Naive thymus-derived CD8-positive, alpha-beta T cell (primary cell): ENCODE results near the gene PUSL1. TPM values are rescaled to one million over a fixed set of nuclear protein-coding genes. Genes with fewer than 3 reads are reported as not detected.

Experiments used
- ATAC-seq, 2 donors: fragments of 150-1000 bp; cut with Tn5 transposase in 1 of 2; sonication (Bioruptor Pico), chemical (Tn5 transposase) in 1 of 2; 1 replicate in 1 of 2; 2 replicates in 1 of 2; pipeline ENCODE4 v1.10.0; 2021; ENCODE audit warnings: mild to moderate bottlenecking in 2 of 2, moderate library complexity in 2 of 2
- POLR2A ChIA-PET: fragments of 350-600 bp; sonication (Branson Sonifier 250); formaldehyde crosslinking; loops from one replicate; lab custom pipeline; 2021; ENCODE audit warnings: antibody characterized with exemption; lab: Charles Lee
- DNase-seq, 10 donors: peaks; one replicate each; pipeline versions ENCODE4 v3.0.0 to v3.0.0-alpha.2; 2020 to 2022
- H3K27ac Mint-ChIP-seq, 10 donors: one replicate each; pipeline ENCODE4 v1.8.0; 2020 to 2022; ENCODE audit warnings: mild to moderate bottlenecking in 10 of 10, mixed read lengths in 10 of 10, moderate library complexity in 4 of 10, inconsistent platforms in 1 of 10
- H3K27me3 Mint-ChIP-seq, 5 donors: one replicate each; pipeline ENCODE4 v1.8.0; 2021 to 2022; ENCODE audit warnings: mixed read lengths in 5 of 5
- H3K36me3 Mint-ChIP-seq, 3 donors: one replicate each; pipeline ENCODE4 v1.8.0; 2020 to 2022; ENCODE audit warnings: mixed read lengths in 3 of 3, mild to moderate bottlenecking in 2 of 3, inconsistent platforms in 1 of 3
- H3K4me1 Mint-ChIP-seq, 4 donors: one replicate each; pipeline ENCODE4 v1.8.0; 2021 to 2022; ENCODE audit warnings: mixed read lengths in 4 of 4
- H3K4me3 Mint-ChIP-seq, 10 donors: one replicate each; pipeline ENCODE4 v1.8.0; 2020 to 2022; ENCODE audit warnings: mild to moderate bottlenecking in 10 of 10, mixed read lengths in 10 of 10, moderate library complexity in 6 of 10, inconsistent platforms in 1 of 10
- H3K9me3 Mint-ChIP-seq, 9 donors: one replicate each; pipeline ENCODE4 v1.8.0; 2020 to 2022; ENCODE audit warnings: mixed read lengths in 9 of 9, mild to moderate bottlenecking in 3 of 9, inconsistent platforms in 1 of 9, moderate library complexity in 1 of 9
- polyA plus RNA-seq, 3 donors: library from polyadenylated mRNA; unstranded; fragments of 300-500 nt; fragmentation: Illumina TruSeq; gene quantifications; one replicate each; pipeline ENCODE4 v1.2.3, GENCODE V29; 2021
- total RNA-seq, 8 experiments: library from RNA in 2 of 8; stranded (reverse) in 2 of 8; gene quantifications; one replicate each; pipeline ENCODE4 v1.2.3 and lab custom pipeline; 2021 to 2026

PUSL1 gene
- total and polyA plus RNA-seq, 5 experiments from 2014 or later, result 14.5 to 23.4 (median 18.2) TPM

DNA sequence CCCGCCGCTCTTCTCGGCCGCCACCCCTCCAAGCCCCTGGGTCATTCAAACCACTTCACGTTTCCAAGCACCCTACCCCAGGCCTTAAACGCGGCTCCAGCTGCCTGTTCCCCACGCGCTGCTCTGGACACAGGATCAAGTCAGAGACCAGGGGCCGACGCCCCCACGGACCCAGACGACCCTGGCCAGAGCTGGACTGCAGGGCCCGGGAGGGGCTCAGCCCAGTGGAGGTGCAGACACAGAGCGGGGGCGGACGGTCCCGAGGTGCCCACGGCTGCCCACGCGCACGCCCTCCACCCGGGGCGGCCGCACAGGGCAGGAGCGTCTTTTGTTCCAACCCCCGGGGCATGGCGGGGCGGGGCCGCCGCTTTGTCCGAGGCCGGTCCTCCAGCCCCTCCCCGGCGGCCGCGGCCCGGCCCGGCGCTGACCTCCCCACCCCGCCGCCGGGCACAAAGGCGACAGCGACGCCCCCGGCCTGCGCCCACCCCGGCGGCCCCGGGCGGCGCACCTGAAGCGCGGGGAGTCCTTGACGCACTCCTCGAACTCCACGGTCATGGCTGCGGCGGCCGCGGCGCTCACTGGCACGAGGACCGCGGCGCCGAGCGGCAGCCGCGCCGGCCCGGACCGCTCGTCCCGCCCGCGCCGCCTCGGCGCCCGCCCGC is 1.0 kb upstream of the PUSL1 start:
- Mint-ChIP-seq H3K9me3 (no peaks in the 10 kb centered on the region), H3K36me3 (peaks cover 0 to 3% (median 0%) of the 10 kb centered on the region in 3 donors), H3K27me3 (no peaks in the 10 kb centered on the region), H3K4me3 (peak overlapping the region; percentile 82 to 90 (median 88)), H3K27ac (peak overlapping the region in 9 of 10 donors; percentile 57 to 97 (median 84)), H3K4me1 (peaks cover 6 to 26% (median 22%) of the 10 kb centered on the region in 4 donors)
- POLR2A ChIA-PET, result interaction anchor here (1.0 to 1.1 kb wide), 2 partner anchors 66 to 132 kb away, joined by 3 to 4 read pairs; no protein-coding TSS in a partner anchor
- DNase-seq (peak in 1 of 10 donors; percentile 12), ATAC-seq (peak in 1 of 2 donors; percentile 2)

DNA sequence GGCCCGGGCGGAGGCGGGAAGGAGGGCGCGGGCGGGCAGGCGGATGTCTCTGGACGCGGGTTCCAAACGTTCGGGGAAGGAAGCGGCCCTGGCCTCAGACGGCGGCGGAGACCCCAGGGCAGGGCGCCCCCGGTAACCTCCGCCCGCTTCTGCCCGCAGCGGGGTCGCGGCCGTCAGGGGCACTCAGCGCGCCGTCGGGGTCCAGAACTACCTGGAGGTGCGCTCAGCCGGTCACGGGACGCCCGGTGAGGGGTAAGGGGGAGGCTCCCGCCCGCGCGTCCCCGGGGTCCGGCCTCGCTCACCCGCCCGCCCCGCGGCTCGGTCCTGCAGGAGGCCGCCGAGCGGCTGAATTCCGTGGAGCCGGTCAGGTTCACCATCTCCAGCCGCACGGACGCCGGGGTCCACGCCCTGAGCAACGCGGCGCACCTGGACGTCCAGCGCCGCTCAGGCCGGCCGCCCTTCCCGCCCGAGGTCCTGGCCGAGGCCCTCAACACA is 406 bp downstream of the PUSL1 start:
- no peaks in the 10 kb centered on the region for H3K27me3 Mint-ChIP-seq
- ATAC-seq (no peak), DNase-seq (no peak)
- peaks cover 0 to 11% (median 1%) of the 10 kb centered on the region in 3 donors for H3K36me3 Mint-ChIP-seq
- no peaks in the 10 kb centered on the region for H3K9me3 Mint-ChIP-seq
- POLR2A ChIA-PET, result interaction anchor here (0.9 to 2.1 kb wide), 3 partner anchors 17 to 63 kb away, joined by 3 to 6 read pairs (median 3); no protein-coding TSS in a partner anchor
- H3K27ac Mint-ChIP-seq, result peak overlapping the region in 8 of 10 donors; percentile 40 to 93 (median 90)
- H3K4me1 Mint-ChIP-seq, result peaks cover 8 to 27% (median 22%) of the 10 kb centered on the region in 4 donors
- peak overlapping the region; percentile 78 to 93 (median 82) for H3K4me3 Mint-ChIP-seq

DNA sequence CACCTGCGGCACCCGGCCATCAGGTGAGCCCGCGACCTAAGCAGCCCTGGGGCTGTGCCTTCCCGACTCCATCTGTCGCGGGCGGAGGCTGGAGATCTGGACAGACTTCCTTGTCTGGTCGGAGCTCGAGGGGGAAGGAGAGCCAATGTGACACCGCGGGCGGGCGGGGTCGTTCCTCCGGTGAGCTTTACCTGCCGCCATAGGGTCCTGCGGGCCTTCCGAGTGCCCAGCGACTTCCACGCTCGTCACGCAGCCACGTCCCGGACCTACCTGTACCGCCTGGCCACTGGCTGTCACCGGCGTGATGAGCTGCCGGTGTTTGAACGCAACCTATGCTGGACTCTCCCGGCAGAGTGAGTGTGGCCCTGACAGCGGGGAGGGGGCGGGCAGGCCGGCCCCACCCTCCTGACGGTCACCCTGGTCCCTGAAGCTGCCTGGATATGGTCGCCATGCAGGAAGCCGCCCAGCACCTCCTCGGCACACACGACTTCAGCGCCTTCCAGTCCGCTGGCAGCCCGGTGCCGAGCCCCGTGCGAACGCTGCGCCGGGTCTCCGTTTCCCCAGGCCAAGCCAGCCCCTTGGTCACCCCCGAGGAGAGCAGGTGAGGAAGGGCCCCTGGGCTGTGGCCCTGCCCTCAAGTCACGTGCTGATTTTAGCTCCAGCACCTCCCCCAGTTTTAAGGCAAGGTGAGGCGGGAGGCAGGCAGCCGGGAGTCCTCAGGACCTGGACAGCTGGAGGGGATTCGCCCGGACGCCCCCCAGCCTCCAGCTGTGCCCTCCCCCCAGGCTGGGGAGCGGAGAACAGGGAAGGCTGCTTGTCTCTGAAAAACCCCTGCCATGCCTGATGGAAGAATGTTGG is 1.1 kb downstream of the PUSL1 start:
- Mint-ChIP-seq H3K27ac (peak overlapping the region in 7 of 10 donors; percentile 24 to 86 (median 65)), H3K4me3 (peak overlapping the region; percentile 56 to 79 (median 70)), H3K36me3 (peaks cover 0 to 11% (median 1%) of the 10 kb centered on the region in 3 donors), H3K4me1 (peaks cover 8 to 26% (median 22%) of the 10 kb centered on the region in 4 donors), H3K27me3 (no peaks in the 10 kb centered on the region), H3K9me3 (no peaks in the 10 kb centered on the region)
- POLR2A ChIA-PET, result interaction anchor here (0.9 to 2.1 kb wide), 3 partner anchors 16 to 63 kb away, joined by 3 to 6 read pairs (median 3); no protein-coding TSS in a partner anchor
- ATAC-seq (no peak), DNase-seq (no peak)

DNA sequence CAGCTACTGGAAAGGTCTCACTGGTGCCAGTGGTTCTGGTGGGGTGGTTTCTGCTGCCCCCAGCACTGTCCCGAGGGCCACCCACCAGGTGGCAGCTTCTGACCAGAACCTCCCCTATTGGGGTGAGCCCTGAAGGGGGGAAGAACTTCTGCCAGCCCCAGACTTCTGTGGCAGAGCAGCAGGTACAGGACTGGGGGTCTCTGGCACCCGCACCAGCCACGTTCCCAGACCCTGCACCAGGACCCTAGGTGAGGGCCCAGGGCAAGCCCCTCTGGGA is 1.6 kb downstream of the PUSL1 start:
- peaks cover 6 to 26% (median 21%) of the 10 kb centered on the region in 4 donors for H3K4me1 Mint-ChIP-seq
- ATAC-seq (no peak), DNase-seq (no peak)
- H3K9me3 Mint-ChIP-seq, result no peaks in the 10 kb centered on the region
- peak overlapping the region in 3 of 10 donors; percentile 38 to 53 (median 40) for H3K27ac Mint-ChIP-seq
- peak overlapping the region in 9 of 10 donors; percentile 10 to 79 (median 58) for H3K4me3 Mint-ChIP-seq
- POLR2A ChIA-PET, result interaction anchor here (0.9 to 2.1 kb wide), 3 partner anchors 16 to 62 kb away, joined by 3 to 6 read pairs (median 3); no protein-coding TSS in a partner anchor
- peaks cover 0 to 14% (median 1%) of the 10 kb centered on the region in 3 donors for H3K36me3 Mint-ChIP-seq
- H3K27me3 Mint-ChIP-seq, result no peaks in the 10 kb centered on the region

DNA sequence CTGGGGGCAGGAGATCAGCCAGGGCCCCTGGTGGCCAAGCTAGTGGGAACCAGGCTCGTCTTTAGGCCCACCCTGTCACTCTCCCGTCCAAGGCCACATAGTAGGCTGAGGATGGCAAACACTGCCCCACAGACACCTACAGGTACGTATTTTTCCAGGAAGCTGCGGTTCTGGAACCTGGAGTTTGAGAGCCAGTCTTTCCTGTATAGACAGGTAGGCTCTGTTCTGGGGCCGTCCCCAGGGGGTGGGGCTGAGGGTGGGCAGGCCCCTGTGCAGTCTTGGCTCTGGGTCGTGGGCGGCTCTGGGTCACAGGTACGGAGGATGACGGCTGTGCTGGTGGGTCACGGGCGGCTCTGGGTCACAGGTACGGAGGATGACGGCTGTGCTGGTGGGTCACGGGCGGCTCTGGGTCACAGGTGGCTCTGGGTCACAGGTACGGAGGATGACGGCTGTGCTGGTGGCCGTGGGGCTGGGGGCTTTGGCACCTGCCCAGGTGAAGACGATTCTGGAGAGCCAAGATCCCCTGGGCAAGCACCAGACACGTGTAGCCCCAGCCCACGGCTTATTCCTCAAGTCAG is 2.2 kb downstream of the PUSL1 start:
- POLR2A ChIA-PET, result interaction anchor here (0.9 to 2.6 kb wide), 3 partner anchors 15 to 89 kb away, joined by 3 to 7 read pairs (median 6); partner anchors contain the start of gene CCNL2
- peak overlapping the region in 6 of 10 donors; percentile 13 to 85 (median 63) for H3K27ac Mint-ChIP-seq

DNA sequence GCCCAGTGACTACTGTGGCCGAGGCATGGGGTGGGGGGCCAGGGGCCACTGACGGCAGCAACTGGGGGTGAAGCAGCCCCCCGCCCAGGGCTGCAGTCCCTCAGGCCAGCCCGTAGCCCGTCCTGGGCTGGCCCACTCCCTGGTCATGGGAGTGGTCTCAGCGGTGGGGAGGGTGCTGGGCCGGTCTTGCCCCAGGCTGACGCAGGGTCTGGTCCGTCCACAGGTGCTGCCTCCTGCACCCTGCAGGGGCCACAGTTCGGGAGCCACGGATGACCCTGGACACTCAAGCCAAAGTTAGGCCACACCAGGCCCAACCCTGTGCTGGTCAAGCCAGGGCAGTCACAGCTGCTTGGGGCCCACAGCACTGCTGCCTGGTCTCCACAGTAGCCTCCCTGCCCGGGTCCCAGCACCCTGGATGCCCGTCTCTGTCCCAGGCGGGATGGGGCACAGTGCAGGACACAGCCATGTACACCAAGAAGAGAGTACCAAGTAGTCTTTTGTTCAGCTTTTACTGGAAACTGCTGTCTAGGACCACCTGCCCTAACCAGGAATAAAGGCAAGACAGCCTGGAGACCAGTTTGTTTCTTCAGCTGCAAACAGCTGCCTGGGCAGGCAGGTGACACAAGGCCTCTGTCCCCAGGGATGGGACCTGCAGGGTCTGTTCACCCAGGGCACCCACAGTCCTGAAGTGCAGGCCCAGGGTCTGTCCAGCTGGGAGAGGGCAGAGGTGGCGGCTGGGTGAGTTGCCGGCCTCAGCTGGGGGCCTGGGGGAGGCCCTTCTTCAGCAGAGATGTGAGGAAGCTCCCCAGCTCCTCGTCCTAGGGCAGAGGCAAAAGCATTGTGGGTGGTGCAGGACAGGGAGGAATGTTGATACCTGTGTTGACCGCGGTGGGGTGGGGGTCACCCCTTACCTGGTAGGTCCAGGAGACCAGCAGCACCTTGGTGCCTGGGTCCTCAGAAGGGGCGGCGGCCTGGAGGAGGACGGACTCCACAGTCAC is 3.0 kb downstream of the PUSL1 start:
- Mint-ChIP-seq H3K4me1 (peaks cover 2 to 14% (median 7%) of the 10 kb centered on the region in 4 donors), H3K27ac (no peak overlapping the region)
- no peak for ATAC-seq

More for the DNA sequence above, 2.2 kb downstream of the PUSL1 start:
- Mint-ChIP-seq H3K4me3 (peak overlapping the region in 7 of 10 donors; percentile 27 to 79 (median 57)), H3K4me1 (peaks cover 6 to 22% (median 15%) of the 10 kb centered on the region in 4 donors), H3K36me3 (peaks cover 0 to 15% (median 1%) of the 10 kb centered on the region in 3 donors), H3K27me3 (no peaks in the 10 kb centered on the region), H3K9me3 (no peaks in the 10 kb centered on the region)
- ATAC-seq, result no peak
- DNase-seq, result no peak

DNA sequence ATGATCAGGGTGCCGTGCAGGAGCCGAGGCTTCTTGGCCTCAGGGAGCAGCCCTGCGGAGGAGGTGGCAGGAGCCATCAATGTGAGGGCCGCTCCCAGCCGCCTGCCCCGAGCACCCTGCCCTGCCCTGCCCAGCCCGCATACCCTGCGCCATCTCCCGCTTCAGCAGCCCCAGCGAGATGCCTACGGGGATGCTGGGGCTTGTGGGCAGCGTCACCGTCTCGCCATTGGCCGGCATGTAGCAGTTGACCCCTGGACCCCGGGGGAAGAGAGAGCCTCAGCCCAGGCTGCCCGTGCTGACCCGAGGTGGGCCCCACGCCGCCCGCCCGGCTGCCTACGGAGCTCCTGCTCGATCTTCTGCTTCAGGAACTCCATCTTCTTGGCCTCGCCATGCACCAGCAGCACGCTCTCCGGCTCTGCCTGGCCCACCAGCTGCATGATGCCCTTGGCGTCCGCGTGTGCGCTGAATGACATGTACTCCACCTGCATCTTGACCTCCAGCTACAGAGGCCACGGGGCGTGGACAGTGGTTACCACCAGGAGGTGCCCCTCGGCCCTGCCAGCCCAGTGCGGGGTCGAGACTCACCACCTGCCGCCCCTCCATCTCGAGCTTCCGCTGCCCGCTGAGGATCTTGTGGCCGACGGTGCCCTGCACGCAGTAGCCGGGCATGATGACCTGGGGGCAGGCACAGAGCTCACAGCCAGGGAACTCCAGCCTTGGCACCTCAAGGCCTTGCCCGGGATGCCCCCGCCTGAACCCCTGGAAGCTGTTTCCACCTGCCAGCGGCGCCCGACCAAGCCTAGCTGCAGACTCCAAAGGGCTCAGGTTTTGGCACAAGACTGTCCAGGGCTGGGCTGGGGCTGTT is 4.3 kb downstream of the PUSL1 start:
- DNase-seq (no peak), ATAC-seq (no peak)
- H3K36me3 Mint-ChIP-seq, result peaks cover 0 to 30% (median 1%) of the 10 kb centered on the region in 3 donors
- peaks cover 0 to 6% (median 1%) of the 10 kb centered on the region in 4 donors for H3K4me1 Mint-ChIP-seq
- peak overlapping the region in 2 of 10 donors; percentile 29 to 30 for H3K4me3 Mint-ChIP-seq
- POLR2A ChIA-PET, result interaction anchor here (2.6 kb wide), 1 partner anchor 87 kb away, joined by 7 read pairs; the partner anchor contains the start of gene CCNL2
- peak overlapping the region in 1 of 10 donors; percentile 59 for H3K27ac Mint-ChIP-seq
- no peaks in the 10 kb centered on the region for H3K27me3 Mint-ChIP-seq
- no peaks in the 10 kb centered on the region for H3K9me3 Mint-ChIP-seq

More for the DNA sequence above, 3.0 kb downstream of the PUSL1 start:
- Mint-ChIP-seq H3K36me3 (peaks cover 0 to 21% (median 1%) of the 10 kb centered on the region in 3 donors), H3K4me3 (no peak overlapping the region), H3K27me3 (no peaks in the 10 kb centered on the region), H3K9me3 (no peaks in the 10 kb centered on the region)
- POLR2A ChIA-PET, result interaction anchor here (0.9 to 2.6 kb wide), 3 partner anchors 14 to 88 kb away, joined by 3 to 7 read pairs (median 3); partner anchors contain the start of gene CCNL2
- no peak for DNase-seq

DNA sequence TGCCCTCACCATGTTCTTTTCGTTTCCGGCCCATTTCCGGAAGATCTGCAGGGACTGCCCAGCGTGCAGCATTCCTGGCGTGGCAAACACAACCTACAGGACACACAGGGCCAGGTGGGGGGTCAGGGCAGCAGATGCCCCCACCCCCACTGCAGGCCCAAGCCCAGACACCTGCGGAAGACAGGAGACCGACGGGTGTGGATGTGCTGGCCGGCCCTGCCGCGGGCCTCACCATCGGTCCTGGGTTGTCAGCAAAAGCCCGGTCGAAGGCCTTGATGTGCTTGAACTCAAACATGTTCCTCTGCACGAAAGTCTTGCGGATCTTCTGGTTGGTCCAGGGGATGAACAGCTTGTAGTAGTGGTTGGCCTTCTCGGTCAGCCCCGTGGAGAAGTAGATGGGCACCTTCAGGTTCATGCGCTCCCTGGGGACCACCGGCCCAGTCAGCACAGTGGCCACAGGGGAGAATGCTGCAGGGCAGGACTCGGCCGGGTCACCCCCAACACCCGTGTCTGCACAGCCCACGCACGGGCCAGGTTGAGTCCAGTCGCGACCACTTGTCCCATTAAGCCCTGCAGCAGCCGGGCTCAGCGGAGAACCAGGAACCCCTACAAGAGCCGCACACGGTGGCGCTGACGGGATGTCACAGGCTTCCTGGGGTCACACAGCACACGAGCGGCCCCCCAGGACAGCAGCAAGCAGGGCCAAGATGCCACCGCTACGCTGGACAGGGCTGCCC is 5.3 kb downstream of the PUSL1 start:
- Mint-ChIP-seq H3K9me3 (no peaks in the 10 kb centered on the region), H3K27me3 (no peaks in the 10 kb centered on the region), H3K27ac (peak overlapping the region in 1 of 10 donors; percentile 27), H3K4me1 (peaks cover 0 to 6% (median 1%) of the 10 kb centered on the region in 4 donors), H3K4me3 (peak overlapping the region in 1 of 10 donors; percentile 45), H3K36me3 (peaks cover 0 to 39% (median 1%) of the 10 kb centered on the region in 3 donors)
- no peak for ATAC-seq
- POLR2A ChIA-PET, result interaction anchor here (0.6 to 1.1 kb wide), 2 partner anchors 8 to 130 kb away, joined by 3 to 4 read pairs; no protein-coding TSS in a partner anchor
- DNase-seq, result no peak

DNA sequence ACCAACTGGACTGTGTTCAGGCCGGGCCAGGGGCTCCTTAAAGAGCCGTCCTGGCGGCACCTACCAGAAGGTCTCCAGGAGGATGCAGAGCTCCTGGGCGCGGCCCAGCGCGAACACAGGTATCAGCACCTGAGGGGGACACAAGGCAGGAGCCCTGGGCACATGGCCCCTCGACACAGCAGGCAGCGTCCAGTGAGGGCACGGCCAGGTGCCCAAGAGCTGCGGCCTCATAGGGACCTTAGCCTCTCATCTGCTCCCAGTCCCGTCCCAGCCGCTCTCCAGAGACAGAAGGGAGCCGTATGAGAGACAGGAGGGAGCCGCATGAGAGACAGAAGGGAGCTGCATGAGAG is 5.8 kb downstream of the PUSL1 start:
- no peaks in the 10 kb centered on the region for H3K27me3 Mint-ChIP-seq
- H3K4me3 Mint-ChIP-seq, result no peak overlapping the region
- POLR2A ChIA-PET, result interaction anchor here (1.1 kb wide), 1 partner anchor 9 kb away, joined by 4 read pairs; no protein-coding TSS in a partner anchor
- no peak for ATAC-seq
- H3K4me1 Mint-ChIP-seq, result peaks cover 0 to 7% (median 2%) of the 10 kb centered on the region in 4 donors
- no peak for DNase-seq
- no peaks in the 10 kb centered on the region for H3K9me3 Mint-ChIP-seq
- H3K27ac Mint-ChIP-seq, result no peak overlapping the region
- peaks cover 0 to 44% (median 1%) of the 10 kb centered on the region in 3 donors for H3K36me3 Mint-ChIP-seq
